GM18867 (cell line): ENCODE results near the gene HOMER2.
"Not testable (repeated sequence)": the region's sequence is repeated elsewhere in the genome, so short reads cannot be mapped to it uniquely, and the experiment has no call there.

ENCODE experiments used
- ATAC-seq: cut with Tn5 transposase; IDR thresholded peaks from one replicate; pipeline ENCODE4 v1.9.1; 2021; ENCODE audit warnings: mild to moderate bottlenecking, moderate library complexity; ENCODE audit not compliant: unreplicated experiment

Gene HOMER2

GRCh38 chr15:82865581-82865980 lies 86.9 kb downstream of the HOMER2 start:
- not testable (repeated sequence) for ATAC-seq

GRCh38 chr15:82864967-82865366 lies 87.6 kb downstream of the HOMER2 start:
- no peak for ATAC-seq

GRCh38 chr15:82862886-82863285 lies 89.6 kb downstream of the HOMER2 start:
- ATAC-seq = no peak

- ATAC-seq = no peak
Observed at GRCh38 chr15:82858932-82859331, 93.6 kb downstream of the HOMER2 start.

- no peak for ATAC-seq
Observed at GRCh38 chr15:82856397-82857170, 95.9 kb downstream of the HOMER2 start.

GRCh38 chr15:82855286-82856100 lies 97.0 kb downstream of the HOMER2 start:
- no peak for ATAC-seq

- ATAC-seq = no peak
Observed at GRCh38 chr15:82854554-82854953, 98.0 kb downstream of the HOMER2 start.

GRCh38 chr15:82852941-82853561 lies 99.5 kb downstream of the HOMER2 start:
- ATAC-seq = no peak

GRCh38 chr15:82851981-82852511 lies 100.5 kb downstream of the HOMER2 start:
- no peak for ATAC-seq

- no peak for ATAC-seq
Observed at GRCh38 chr15:82851306-82851850, 101.1 kb downstream of the HOMER2 start.

- ATAC-seq = no peak
Observed at GRCh38 chr15:82850731-82851130, 101.8 kb downstream of the HOMER2 start.

GRCh38 chr15:82849556-82850512 lies 102.7 kb downstream of the HOMER2 start:
- ATAC-seq = no peak

GRCh38 chr15:82848241-82848993 lies 104.1 kb downstream of the HOMER2 start:
- ATAC-seq = no peak

- ATAC-seq = no peak
Observed at GRCh38 chr15:82847703-82848102, 104.8 kb downstream of the HOMER2 start.

- ATAC-seq = no peak
Observed at GRCh38 chr15:82846621-82847020, 105.9 kb downstream of the HOMER2 start.

- ATAC-seq = no peak
Observed at GRCh38 chr15:82845686-82846085, 106.8 kb downstream of the HOMER2 start.

- no peak for ATAC-seq
Observed at GRCh38 chr15:82843566-82843965, 109.0 kb downstream of the HOMER2 start.

GRCh38 chr15:82840166-82840565 lies 112.4 kb downstream of the HOMER2 start:
- no peak for ATAC-seq

- no peak for ATAC-seq
Observed at GRCh38 chr15:82839136-82839535, 113.4 kb downstream of the HOMER2 start.
